HepG2 (cell line): ENCODE data around the gene CDK10. TPM values are rescaled to one million over a fixed set of nuclear protein-coding genes. Genes with fewer than 3 reads are reported as not detected.

Experiments used
- CHD2 ChIP-seq: IDR thresholded peaks from 2 replicates; pipeline ENCODE4 v1.6.1; 2011; ENCODE audit warnings: low read depth, low read length, improper control_type of control experiment
- ESRRA ChIP-seq: sonication (generic); formaldehyde crosslinking; IDR thresholded peaks from 2 replicates; pipeline ENCODE4 v1.5.1; 2020; ENCODE audit warnings: mild to moderate bottlenecking, low read depth, missing genetic modification reagents
- ETV6 ChIP-seq: sonication (generic); formaldehyde crosslinking; conservative IDR thresholded peaks from 2 replicates; pipeline ENCODE4 v1.4.0; 2020; ENCODE audit warnings: missing genetic modification reagents
- FOXA3 ChIP-seq: IDR thresholded peaks from 2 replicates; pipeline ENCODE4 v1.6.1; 2016; ENCODE audit warnings: missing genetic modification reagents, missing compliant biosample characterization
- HNRNPL ChIP-seq: fragments of 200-400 bp; formaldehyde crosslinking; IDR thresholded peaks from 2 replicates; pipeline ENCODE4 v1.6.1; 2017; ENCODE audit warnings: mild to moderate bottlenecking, low read depth, low read length
- ZMYM2 ChIP-seq: sonication (generic); formaldehyde crosslinking; IDR thresholded peaks from 2 replicates; pipeline ENCODE4 v1.8.0; 2022; ENCODE audit warnings: mild to moderate bottlenecking, missing genetic modification reagents
- ZNF264 ChIP-seq: sonication (generic); formaldehyde crosslinking; IDR thresholded peaks from 2 replicates; pipeline ENCODE4 v1.4.0; 2020; ENCODE audit warnings: missing genetic modification reagents
- ZNF274 ChIP-seq: sonication (generic); formaldehyde crosslinking; IDR thresholded peaks from 2 replicates; pipeline ENCODE4 v1.5.1; 2020; ENCODE audit warnings: mild to moderate bottlenecking, missing genetic modification reagents
- ZNF326 ChIP-seq: sonication (generic); formaldehyde crosslinking; IDR thresholded peaks from 2 replicates; pipeline ENCODE4 v1.4.0; 2020; ENCODE audit warnings: missing genetic modification reagents, borderline replicate concordance
- ZNF614 ChIP-seq: IDR thresholded peaks from 2 replicates; pipeline ENCODE4 v1.6.1; 2018; ENCODE audit warnings: missing biosample characterization, missing genetic modification reagents, inconsistent platforms, borderline replicate concordance
- ZNF670 ChIP-seq: sonication (generic); formaldehyde crosslinking; IDR thresholded peaks from 2 replicates; pipeline ENCODE4 v1.8.0; 2022; ENCODE audit warnings: mild to moderate bottlenecking, missing genetic modification reagents, borderline replicate concordance
- ZNF891 ChIP-seq: sonication (generic); formaldehyde crosslinking; IDR thresholded peaks from 2 replicates; pipeline ENCODE4 v1.5.0; 2020; ENCODE audit warnings: mild to moderate bottlenecking, missing genetic modification reagents
- polyA plus RNA-seq, 8 experiments: library from polyadenylated mRNA; depleted of rRNA in 3 of 8; stranded (reverse) in 7 of 8; unstranded in 1 of 8; fragments of >200 nt; fragmentation: Illumina TruSeq in 4 of 8; extraction: Trizol in 4 of 8; gene quantifications; 2 replicates each; pipeline versions ENCODE4 v1.2.1 to v1.2.3, GENCODE V29; 2011 to 2016; ENCODE audit warnings: low read depth in 4 of 8, missing spikeins in 1 of 8, mixed read lengths in 1 of 8; ENCODE audit not compliant: insufficient read depth in 1 of 8
- total RNA-seq, 5 experiments: library from RNA; depleted of rRNA; stranded (reverse); fragments of >200 nt; fragmentation: Illumina TruSeq; extraction: Trizol; gene quantifications; 2 replicates each; pipeline ENCODE4 v1.2.3, GENCODE V29; 2016; ENCODE audit warnings: low read depth in 1 of 5
- TF ChIP-seq, protein P1 (sequence below): sonication (generic); formaldehyde crosslinking; IDR thresholded peaks from 2 replicates; pipeline ENCODE4 v1.8.0; 2022; ENCODE audit warnings: mild to moderate bottlenecking, missing genetic modification reagents, borderline replicate concordance
- TF ChIP-seq, protein P2 (sequence below): sonication (generic); formaldehyde crosslinking; IDR thresholded peaks from 2 replicates; pipeline ENCODE4 v1.4.0; 2020; ENCODE audit warnings: missing genetic modification reagents, mild to moderate bottlenecking, borderline replicate concordance
- TF ChIP-seq, protein P3 (sequence below): sonication (generic); formaldehyde crosslinking; IDR thresholded peaks from 2 replicates; pipeline ENCODE4 v1.5.0; 2020; ENCODE audit warnings: mild to moderate bottlenecking, missing genetic modification reagents, borderline replicate concordance
- TF ChIP-seq, protein P4 (sequence below): sonication (generic); IDR thresholded peaks from 2 replicates; pipeline ENCODE4 v1.6.1; 2016; ENCODE audit warnings: low read depth, borderline replicate concordance

CDK10 gene
- total and polyA plus RNA-seq, 2 of the 13 experiments (the other 11 are each of a cell fraction or from before 2014, with no cell fraction given), result 2.5 to 3.9 TPM

DNA sequence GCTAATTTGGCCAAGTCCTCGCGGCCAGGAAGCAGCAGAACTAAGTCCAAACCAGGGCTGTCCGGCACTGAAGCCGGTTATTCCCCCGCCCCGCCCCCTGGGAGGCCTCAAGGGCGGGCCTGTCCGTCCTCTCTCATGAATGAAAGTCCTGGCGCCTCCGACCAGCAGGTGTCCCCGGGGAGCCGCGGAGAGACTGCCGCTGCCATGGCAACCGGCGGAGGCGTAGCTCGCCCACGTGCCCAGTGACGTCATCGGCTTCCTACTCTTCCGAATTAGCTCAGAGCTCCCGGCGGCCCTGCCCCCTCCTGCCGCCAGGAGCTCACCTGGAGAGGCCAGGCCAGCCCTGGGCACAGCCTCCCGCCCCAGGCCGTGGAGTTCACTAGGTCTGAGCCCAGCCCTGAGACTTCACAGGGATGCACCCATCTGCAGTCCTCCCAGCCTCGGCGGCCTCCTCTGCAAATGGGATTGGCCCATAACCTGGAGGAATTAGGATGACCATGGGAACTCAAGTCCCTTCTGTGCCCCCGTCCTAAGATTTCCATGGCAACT lies 13.7 kb downstream of the CDK10 start (continued):
- TF ChIP-seq, protein P1, sequence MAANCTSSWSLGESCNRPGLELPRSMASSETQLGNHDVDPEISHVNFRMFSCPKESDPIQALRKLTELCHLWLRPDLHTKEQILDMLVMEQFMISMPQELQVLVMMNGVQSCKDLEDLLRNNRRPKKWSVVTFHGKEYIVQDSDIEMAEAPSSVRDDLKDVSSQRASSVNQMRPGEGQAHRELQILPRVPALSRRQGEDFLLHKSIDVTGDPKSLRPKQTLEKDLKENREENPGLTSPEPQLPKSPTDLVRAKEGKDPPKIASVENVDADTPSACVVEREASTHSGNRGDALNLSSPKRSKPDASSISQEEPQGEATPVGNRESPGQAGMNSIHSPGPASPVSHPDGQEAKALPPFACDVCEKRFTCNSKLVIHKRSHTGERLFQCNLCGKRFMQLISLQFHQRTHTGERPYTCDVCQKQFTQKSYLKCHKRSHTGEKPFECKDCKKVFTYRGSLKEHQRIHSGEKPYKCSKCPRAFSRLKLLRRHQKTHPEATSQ (CRISPR knock-in tag), result no peak
- TF ChIP-seq ZMYM2, result 0 out of 2 replicates have a peak, but pooled peaks have one; percentile 45
- TF ChIP-seq, protein P2, sequence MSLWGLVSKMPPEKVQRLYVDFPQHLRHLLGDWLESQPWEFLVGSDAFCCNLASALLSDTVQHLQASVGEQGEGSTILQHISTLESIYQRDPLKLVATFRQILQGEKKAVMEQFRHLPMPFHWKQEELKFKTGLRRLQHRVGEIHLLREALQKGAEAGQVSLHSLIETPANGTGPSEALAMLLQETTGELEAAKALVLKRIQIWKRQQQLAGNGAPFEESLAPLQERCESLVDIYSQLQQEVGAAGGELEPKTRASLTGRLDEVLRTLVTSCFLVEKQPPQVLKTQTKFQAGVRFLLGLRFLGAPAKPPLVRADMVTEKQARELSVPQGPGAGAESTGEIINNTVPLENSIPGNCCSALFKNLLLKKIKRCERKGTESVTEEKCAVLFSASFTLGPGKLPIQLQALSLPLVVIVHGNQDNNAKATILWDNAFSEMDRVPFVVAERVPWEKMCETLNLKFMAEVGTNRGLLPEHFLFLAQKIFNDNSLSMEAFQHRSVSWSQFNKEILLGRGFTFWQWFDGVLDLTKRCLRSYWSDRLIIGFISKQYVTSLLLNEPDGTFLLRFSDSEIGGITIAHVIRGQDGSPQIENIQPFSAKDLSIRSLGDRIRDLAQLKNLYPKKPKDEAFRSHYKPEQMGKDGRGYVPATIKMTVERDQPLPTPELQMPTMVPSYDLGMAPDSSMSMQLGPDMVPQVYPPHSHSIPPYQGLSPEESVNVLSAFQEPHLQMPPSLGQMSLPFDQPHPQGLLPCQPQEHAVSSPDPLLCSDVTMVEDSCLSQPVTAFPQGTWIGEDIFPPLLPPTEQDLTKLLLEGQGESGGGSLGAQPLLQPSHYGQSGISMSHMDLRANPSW, result peak; percentile 99
- peak; percentile 74; the same call in 1 of the 2 replicates for TF ChIP-seq ESRRA
- TF ChIP-seq, protein P3, sequence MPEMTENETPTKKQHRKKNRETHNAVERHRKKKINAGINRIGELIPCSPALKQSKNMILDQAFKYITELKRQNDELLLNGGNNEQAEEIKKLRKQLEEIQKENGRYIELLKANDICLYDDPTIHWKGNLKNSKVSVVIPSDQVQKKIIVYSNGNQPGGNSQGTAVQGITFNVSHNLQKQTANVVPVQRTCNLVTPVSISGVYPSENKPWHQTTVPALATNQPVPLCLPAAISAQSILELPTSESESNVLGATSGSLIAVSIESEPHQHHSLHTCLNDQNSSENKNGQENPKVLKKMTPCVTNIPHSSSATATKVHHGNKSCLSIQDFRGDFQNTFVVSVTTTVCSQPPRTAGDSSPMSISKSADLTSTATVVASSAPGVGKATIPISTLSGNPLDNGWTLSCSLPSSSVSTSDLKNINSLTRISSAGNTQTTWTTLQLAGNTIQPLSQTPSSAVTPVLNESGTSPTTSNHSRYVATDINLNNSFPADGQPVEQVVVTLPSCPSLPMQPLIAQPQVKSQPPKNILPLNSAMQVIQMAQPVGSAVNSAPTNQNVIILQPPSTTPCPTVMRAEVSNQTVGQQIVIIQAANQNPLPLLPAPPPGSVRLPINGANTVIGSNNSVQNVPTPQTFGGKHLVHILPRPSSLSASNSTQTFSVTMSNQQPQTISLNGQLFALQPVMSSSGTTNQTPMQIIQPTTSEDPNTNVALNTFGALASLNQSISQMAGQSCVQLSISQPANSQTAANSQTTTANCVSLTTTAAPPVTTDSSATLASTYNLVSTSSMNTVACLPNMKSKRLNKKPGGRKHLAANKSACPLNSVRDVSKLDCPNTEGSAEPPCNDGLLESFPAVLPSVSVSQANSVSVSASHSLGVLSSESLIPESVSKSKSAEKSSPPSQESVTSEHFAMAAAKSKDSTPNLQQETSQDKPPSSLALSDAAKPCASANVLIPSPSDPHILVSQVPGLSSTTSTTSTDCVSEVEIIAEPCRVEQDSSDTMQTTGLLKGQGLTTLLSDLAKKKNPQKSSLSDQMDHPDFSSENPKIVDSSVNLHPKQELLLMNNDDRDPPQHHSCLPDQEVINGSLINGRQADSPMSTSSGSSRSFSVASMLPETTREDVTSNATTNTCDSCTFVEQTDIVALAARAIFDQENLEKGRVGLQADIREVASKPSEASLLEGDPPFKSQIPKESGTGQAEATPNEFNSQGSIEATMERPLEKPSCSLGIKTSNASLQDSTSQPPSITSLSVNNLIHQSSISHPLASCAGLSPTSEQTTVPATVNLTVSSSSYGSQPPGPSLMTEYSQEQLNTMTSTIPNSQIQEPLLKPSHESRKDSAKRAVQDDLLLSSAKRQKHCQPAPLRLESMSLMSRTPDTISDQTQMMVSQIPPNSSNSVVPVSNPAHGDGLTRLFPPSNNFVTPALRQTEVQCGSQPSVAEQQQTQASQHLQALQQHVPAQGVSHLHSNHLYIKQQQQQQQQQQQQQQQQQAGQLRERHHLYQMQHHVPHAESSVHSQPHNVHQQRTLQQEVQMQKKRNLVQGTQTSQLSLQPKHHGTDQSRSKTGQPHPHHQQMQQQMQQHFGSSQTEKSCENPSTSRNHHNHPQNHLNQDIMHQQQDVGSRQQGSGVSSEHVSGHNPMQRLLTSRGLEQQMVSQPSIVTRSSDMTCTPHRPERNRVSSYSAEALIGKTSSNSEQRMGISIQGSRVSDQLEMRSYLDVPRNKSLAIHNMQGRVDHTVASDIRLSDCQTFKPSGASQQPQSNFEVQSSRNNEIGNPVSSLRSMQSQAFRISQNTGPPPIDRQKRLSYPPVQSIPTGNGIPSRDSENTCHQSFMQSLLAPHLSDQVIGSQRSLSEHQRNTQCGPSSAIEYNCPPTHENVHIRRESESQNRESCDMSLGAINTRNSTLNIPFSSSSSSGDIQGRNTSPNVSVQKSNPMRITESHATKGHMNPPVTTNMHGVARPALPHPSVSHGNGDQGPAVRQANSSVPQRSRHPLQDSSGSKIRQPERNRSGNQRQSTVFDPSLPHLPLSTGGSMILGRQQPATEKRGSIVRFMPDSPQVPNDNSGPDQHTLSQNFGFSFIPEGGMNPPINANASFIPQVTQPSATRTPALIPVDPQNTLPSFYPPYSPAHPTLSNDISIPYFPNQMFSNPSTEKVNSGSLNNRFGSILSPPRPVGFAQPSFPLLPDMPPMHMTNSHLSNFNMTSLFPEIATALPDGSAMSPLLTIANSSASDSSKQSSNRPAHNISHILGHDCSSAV, result no peak
- peak; percentile 35; the same call in 1 of the 2 replicates for TF ChIP-seq ETV6 (CRISPR knock-in tag)
- TF ChIP-seq ZNF264 (CRISPR knock-in tag), result peak; percentile 63; the same call in 1 of the 2 replicates
- 0 out of 2 replicates have a peak, but pooled peaks have one; percentile 63 for TF ChIP-seq CHD2
- no peak for TF ChIP-seq ZNF274 (CRISPR knock-in tag)
- TF ChIP-seq HNRNPL, result peak; percentile 81
- 0 out of 2 replicates have a peak, but pooled peaks have one; percentile 48 for TF ChIP-seq FOXA3
- peak; percentile 63; the same call in 1 of the 2 replicates for TF ChIP-seq ZNF614
- TF ChIP-seq, protein P4, sequence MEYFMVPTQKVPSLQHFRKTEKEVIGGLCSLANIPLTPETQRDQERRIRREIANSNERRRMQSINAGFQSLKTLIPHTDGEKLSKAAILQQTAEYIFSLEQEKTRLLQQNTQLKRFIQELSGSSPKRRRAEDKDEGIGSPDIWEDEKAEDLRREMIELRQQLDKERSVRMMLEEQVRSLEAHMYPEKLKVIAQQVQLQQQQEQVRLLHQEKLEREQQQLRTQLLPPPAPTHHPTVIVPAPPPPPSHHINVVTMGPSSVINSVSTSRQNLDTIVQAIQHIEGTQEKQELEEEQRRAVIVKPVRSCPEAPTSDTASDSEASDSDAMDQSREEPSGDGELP, result peak; percentile 68; the same call in 1 of the 2 replicates
- no peak; the same call in 1 of the 2 replicates for TF ChIP-seq ZNF326 (CRISPR knock-in tag)
- no peak for TF ChIP-seq ZNF891 (CRISPR knock-in tag)
- 0 out of 2 replicates have a peak, but pooled peaks have one; percentile 74 for TF ChIP-seq ZNF670 (CRISPR knock-in tag)
